Measurements from ENCODE around the gene TSHZ1.

DNA sequence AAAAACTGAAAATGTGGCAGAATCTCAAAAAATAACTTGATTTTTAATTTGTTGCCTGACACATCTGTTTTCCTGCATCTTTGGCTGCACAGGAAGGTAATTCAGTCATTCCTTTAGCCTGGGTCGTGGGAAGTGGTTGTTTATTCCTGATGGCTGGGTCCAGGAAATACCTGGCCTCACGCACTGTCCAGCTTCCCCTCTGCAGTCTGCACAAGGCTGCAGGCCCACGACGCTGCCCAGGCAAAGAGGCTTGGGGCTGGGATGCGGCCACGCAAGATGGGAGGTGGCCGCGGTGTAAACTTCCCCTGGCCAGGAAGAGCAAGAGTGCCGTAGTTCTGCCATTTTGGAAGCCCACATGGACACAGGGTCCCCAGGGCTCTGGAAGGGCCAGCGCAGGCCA is 28.2 kb downstream of the TSHZ1 start:
- TF ChIP-seq NFIC (IDR thresholded peaks at IDR 0.05) (no peak), YY1 (IDR thresholded peaks at IDR 0.05; ENCODE audit: low read depth) (no peak), EP300 (IDR thresholded peaks at IDR 0.05; ENCODE audit: borderline replicate concordance) (no peak), RAD21 (IDR thresholded peaks at IDR 0.05; ENCODE audit: low read depth) (no peak), CEBPB (IDR thresholded peaks at IDR 0.05) (no peak), FOXM1 (IDR thresholded peaks at IDR 0.05; ENCODE audit: borderline replicate concordance, low read depth) (no peak), TAF1 (IDR thresholded peaks at IDR 0.05; ENCODE audit: low read depth) (no peak), CREB1 (IDR thresholded peaks at IDR 0.05; ENCODE audit: low read depth) (no peak), USF1 (IDR thresholded peaks at IDR 0.05) (no peak), TEAD4 (IDR thresholded peaks at IDR 0.05) (no peak), ZBTB7A (IDR thresholded peaks at IDR 0.05; ENCODE audit: low read depth) (no peak)
- TF ChIP-seq, protein P1, sequence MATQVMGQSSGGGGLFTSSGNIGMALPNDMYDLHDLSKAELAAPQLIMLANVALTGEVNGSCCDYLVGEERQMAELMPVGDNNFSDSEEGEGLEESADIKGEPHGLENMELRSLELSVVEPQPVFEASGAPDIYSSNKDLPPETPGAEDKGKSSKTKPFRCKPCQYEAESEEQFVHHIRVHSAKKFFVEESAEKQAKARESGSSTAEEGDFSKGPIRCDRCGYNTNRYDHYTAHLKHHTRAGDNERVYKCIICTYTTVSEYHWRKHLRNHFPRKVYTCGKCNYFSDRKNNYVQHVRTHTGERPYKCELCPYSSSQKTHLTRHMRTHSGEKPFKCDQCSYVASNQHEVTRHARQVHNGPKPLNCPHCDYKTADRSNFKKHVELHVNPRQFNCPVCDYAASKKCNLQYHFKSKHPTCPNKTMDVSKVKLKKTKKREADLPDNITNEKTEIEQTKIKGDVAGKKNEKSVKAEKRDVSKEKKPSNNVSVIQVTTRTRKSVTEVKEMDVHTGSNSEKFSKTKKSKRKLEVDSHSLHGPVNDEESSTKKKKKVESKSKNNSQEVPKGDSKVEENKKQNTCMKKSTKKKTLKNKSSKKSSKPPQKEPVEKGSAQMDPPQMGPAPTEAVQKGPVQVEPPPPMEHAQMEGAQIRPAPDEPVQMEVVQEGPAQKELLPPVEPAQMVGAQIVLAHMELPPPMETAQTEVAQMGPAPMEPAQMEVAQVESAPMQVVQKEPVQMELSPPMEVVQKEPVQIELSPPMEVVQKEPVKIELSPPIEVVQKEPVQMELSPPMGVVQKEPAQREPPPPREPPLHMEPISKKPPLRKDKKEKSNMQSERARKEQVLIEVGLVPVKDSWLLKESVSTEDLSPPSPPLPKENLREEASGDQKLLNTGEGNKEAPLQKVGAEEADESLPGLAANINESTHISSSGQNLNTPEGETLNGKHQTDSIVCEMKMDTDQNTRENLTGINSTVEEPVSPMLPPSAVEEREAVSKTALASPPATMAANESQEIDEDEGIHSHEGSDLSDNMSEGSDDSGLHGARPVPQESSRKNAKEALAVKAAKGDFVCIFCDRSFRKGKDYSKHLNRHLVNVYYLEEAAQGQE (IDR thresholded peaks at IDR 0.05; ENCODE audit: low read depth), result no peak
- TF ChIP-seq, protein P2, sequence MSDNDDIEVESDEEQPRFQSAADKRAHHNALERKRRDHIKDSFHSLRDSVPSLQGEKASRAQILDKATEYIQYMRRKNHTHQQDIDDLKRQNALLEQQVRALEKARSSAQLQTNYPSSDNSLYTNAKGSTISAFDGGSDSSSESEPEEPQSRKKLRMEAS (IDR thresholded peaks at IDR 0.05), result no peak
